ENCODE measurements around the gene KLC3. TPM values are rescaled to one million over a fixed set of nuclear protein-coding genes. Genes with fewer than 3 reads are reported as not detected.

KLC3 gene
- total RNA-seq, 1 experiment from 2014 or later, result 0.49 TPM

DNA sequence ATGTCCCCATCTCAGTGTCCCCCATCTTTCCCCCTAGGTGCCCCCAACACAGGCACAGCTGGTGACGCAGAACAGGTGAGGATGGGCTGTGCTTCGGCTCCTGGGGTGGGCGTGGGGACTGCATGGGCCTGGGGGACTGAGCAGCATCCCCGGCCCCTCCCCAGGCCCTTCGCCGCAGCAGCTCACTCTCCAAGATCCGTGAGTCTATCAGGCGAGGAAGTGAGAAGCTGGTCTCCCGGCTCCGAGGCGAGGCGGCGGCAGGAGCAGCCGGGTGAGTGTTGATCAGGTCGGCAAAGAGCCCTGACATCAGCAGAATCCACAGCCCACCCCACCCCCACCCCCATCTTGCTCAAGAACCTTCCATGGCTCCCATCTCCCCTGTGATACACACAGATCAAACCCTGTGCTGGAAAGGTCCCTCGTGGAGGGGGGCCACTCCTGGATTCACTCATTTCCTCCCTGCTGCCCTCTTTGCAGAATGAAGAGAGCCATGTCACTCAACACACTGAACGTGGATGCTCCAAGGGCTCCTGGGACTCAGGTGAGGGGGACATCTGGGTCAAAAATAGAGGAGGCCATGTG lies 10.0 kb downstream of the KLC3 start:
- H3K4me3 ChIP-seq (ENCODE audit: low read depth in 2 of 2, low read length in 2 of 2), result no peak overlapping the region
- CTCF ChIA-PET, result no interaction called here

GRCh38 chr19:45351401-45351952 lies 10.9 kb downstream of the KLC3 start:
- TF ChIP-seq REST (IDR thresholded peaks at IDR 0.05; ENCODE audit: insufficient read depth in 1 of 2, low read depth in 2 of 2, low read length in 1 of 2) (no peak), TCF7L2 (IDR thresholded peaks at IDR 0.05; ENCODE audit: low read depth, low read length) (no peak), CTCF (IDR thresholded peaks at IDR 0.05) (no peak), POLR2AphosphoS5 (IDR thresholded peaks at IDR 0.05; ENCODE audit: low read depth, low read length) (no peak), SIN3A (IDR thresholded peaks at IDR 0.05; ENCODE audit: borderline replicate concordance, insufficient read depth, low read depth, low read length) (no peak)
- ChIA-PET POLR2A (no interaction called here), CTCF (no interaction called here)
- no peaks in the 10 kb centered on the region for H3K27me3 ChIP-seq (ENCODE audit: control insufficient read depth, insufficient read depth, low read length)
- no peaks in the 10 kb centered on the region for H3K9me3 ChIP-seq (ENCODE audit: control insufficient read depth, insufficient read depth, low read depth, low read length)
- BruUV-seq (replicated peaks), result no TSS peak
- ATAC-seq (peak; percentile 37; the same call in 1 of the 2 replicates), DNase-seq (ENCODE audit: low read depth, low spot score) (no peak)
- in situ Hi-C loops (cut with HindIII; ENCODE audit: low pct_unique_long_range_greater_than_20kb, low sequenced_read_pairs) (no loop called here), intact Hi-C loops (cut with micrococcal nuclease; ENCODE audit: unreplicated experiment) (no loop called here)
- H3K4me3 ChIP-seq (ENCODE audit: low read depth in 2 of 2, low read length in 2 of 2), result no peak overlapping the region
- no peaks in the 10 kb centered on the region for H3K4me1 ChIP-seq (ENCODE audit: control insufficient read depth, insufficient read depth, low read length)
- no peaks in the 10 kb centered on the region; the same call in 1 of the 2 replicates for H3K36me3 ChIP-seq (ENCODE audit: control insufficient read depth, insufficient read depth, low read length)
- no peak overlapping the region for H3K27ac ChIP-seq (ENCODE audit: low read length)

More for the DNA sequence above, 10.0 kb downstream of the KLC3 start:
- DNase-seq (ENCODE audit: low read depth, low spot score) (no peak), ATAC-seq (no peak)
- Histone ChIP-seq H3K9me3 (ENCODE audit: control insufficient read depth, insufficient read depth, low read depth, low read length) (no peaks in the 10 kb centered on the region), H3K36me3 (ENCODE audit: control insufficient read depth, insufficient read depth, low read length) (no peaks in the 10 kb centered on the region; the same call in 1 of the 2 replicates), H3K27me3 (ENCODE audit: control insufficient read depth, insufficient read depth, low read length) (no peaks in the 10 kb centered on the region), H3K4me1 (ENCODE audit: control insufficient read depth, insufficient read depth, low read length) (no peaks in the 10 kb centered on the region), H3K27ac (ENCODE audit: low read length) (no peak overlapping the region)
- TF ChIP-seq CTCF (IDR thresholded peaks at IDR 0.05) (no peak), SIN3A (IDR thresholded peaks at IDR 0.05; ENCODE audit: borderline replicate concordance, insufficient read depth, low read depth, low read length) (no peak), REST (IDR thresholded peaks at IDR 0.05; ENCODE audit: insufficient read depth in 1 of 2, low read depth in 2 of 2, low read length in 1 of 2) (no peak), TCF7L2 (IDR thresholded peaks at IDR 0.05; ENCODE audit: low read depth, low read length) (no peak), POLR2AphosphoS5 (IDR thresholded peaks at IDR 0.05; ENCODE audit: low read depth, low read length) (no peak)
- in situ Hi-C loops (cut with HindIII; ENCODE audit: low pct_unique_long_range_greater_than_20kb, low sequenced_read_pairs) (no loop called here), intact Hi-C loops (cut with micrococcal nuclease; ENCODE audit: unreplicated experiment) (no loop called here)
- no TSS peak for BruUV-seq (replicated peaks)
- POLR2A ChIA-PET, result no interaction called here

Data from Panc1 (cell line).